Endothelial cell of umbilical vein (primary cell): ENCODE results near the gene KCNJ5. TPM values are rescaled to one million over a fixed set of nuclear protein-coding genes. Genes with fewer than 3 reads are reported as not detected.

Experiments used
- BruUV-seq: library from RNA; stranded (reverse); fragments of 400-500 nt; replicated peaks from 2 replicates; lab custom pipeline; 2021; lab: Mats Ljungman, UMichigan
- CTCF ChIA-PET: fragments of 300-600, 350-600 bp; sonication (Branson Sonifier 250); formaldehyde crosslinking; loops from one replicate; lab custom pipeline; 2021; ENCODE audit warnings: antibody characterized with exemption, inconsistent platforms; lab: Charles Lee
- POLR2A ChIA-PET: fragments of 300-600, 350-600 bp; sonication (Branson Sonifier 250); formaldehyde crosslinking; loops from one replicate; lab custom pipeline; 2021; ENCODE audit warnings: antibody characterized with exemption, inconsistent platforms; lab: Charles Lee
- DNase-seq: peaks from one replicate; pipeline ENCODE4 v3.0.0-alpha.2; 2011; ENCODE audit warnings: low read depth, low spot score
- FAIRE-seq: peaks from 2 replicates; lab custom pipeline; 2011; peaks lifted over from hg19 to GRCh38; lab: Jason Lieb, UNC
- H2AFZ ChIP-seq: 2 replicates; pipeline ENCODE4 v1.6.0; 2012; ENCODE audit warnings: low read depth, low read length, control low read depth, inconsistent platforms
- H3K27ac ChIP-seq: 2 replicates; pipeline ENCODE4 v1.5.1; 2011; ENCODE audit warnings: low read depth, mild to moderate bottlenecking, control low read depth, low read length, moderate library complexity; ENCODE audit not compliant: insufficient read depth
- H3K27me3 ChIP-seq, 2 experiments: 2 replicates each; pipeline versions ENCODE4 v1.6.0 to v1.6.1; 2011; ENCODE audit warnings: low read length in 2 of 2, mixed read lengths in 1 of 2; ENCODE audit not compliant: control insufficient read depth in 2 of 2, insufficient read depth in 2 of 2
- H3K36me3 ChIP-seq, 2 experiments: 2 replicates in 1 of 2; 3 replicates in 1 of 2; pipeline ENCODE4 v1.5.1; 2011; ENCODE audit warnings: low read length in 2 of 2, mild to moderate bottlenecking in 1 of 2, moderate library complexity in 1 of 2; ENCODE audit not compliant: control insufficient read depth in 2 of 2, insufficient read depth in 2 of 2; ENCODE audit errors: extremely low read depth in 1 of 2
- H3K4me1 ChIP-seq: 3 replicates; pipeline ENCODE4 v1.5.1; 2011; ENCODE audit warnings: mild to moderate bottlenecking, low read length; ENCODE audit not compliant: control insufficient read depth, insufficient read depth; ENCODE audit errors: extremely low read depth
- H3K4me2 ChIP-seq: 2 replicates; pipeline ENCODE4 v1.6.1; 2011; ENCODE audit warnings: low read length, control low read depth, mixed read lengths; ENCODE audit not compliant: insufficient read depth
- H3K4me3 ChIP-seq, 3 experiments: fragments of 200-600 bp in 1 of 3; sonication (generic), shearing (Covaris generic) in 1 of 3; replicated peaks in 1 of 3; 2 replicates each; pipeline ENCODE4 v1.5.1; 2011 to 2016; ENCODE audit warnings: control low read depth in 3 of 3, low read length in 3 of 3, mild to moderate bottlenecking in 2 of 3, inconsistent platforms in 1 of 3, low read depth in 1 of 3, moderate library complexity in 1 of 3; ENCODE audit not compliant: insufficient read depth in 1 of 3
- H3K79me2 ChIP-seq: 2 replicates; pipeline ENCODE4 v1.6.0; 2012; ENCODE audit warnings: low read length, inconsistent platforms; ENCODE audit not compliant: control insufficient read depth, insufficient read depth
- H3K9ac ChIP-seq: replicated peaks from 2 replicates; pipeline ENCODE3; 2011; ENCODE audit warnings: low read length, control low read depth; ENCODE audit not compliant: insufficient read depth; ENCODE audit errors: extremely low read depth
- H3K9me1 ChIP-seq: replicated peaks from 3 replicates; pipeline ENCODE4 v1.6.0; 2011; ENCODE audit warnings: mild to moderate bottlenecking, low read length; ENCODE audit not compliant: control insufficient read depth, insufficient read depth; ENCODE audit errors: extremely low read depth
- H3K9me3 ChIP-seq: replicated peaks from 2 replicates; pipeline ENCODE4 v1.5.1; 2012; ENCODE audit warnings: low read length, inconsistent platforms; ENCODE audit not compliant: control insufficient read depth, insufficient read depth
- H4K20me1 ChIP-seq: replicated peaks from 2 replicates; pipeline ENCODE3; 2011; ENCODE audit warnings: mild to moderate bottlenecking, low read length; ENCODE audit not compliant: control insufficient read depth, insufficient read depth; ENCODE audit errors: extremely low read depth
- CTCF ChIP-seq, 2 donors: IDR thresholded peaks; 1 replicate in 1 of 2; 2 replicates in 1 of 2; pipeline ENCODE4 v1.5.1; 2011; ENCODE audit warnings: low read length in 2 of 2, mild to moderate bottlenecking in 2 of 2, moderate library complexity in 2 of 2, control low read depth in 1 of 2, inconsistent platforms in 1 of 2, low read depth in 1 of 2; ENCODE audit not compliant: insufficient read depth in 1 of 2; ENCODE audit errors: extremely low read depth in 1 of 2
- EZH2 ChIP-seq: IDR thresholded peaks from 2 replicates; pipeline ENCODE4 v1.6.1; 2012; ENCODE audit warnings: borderline replicate concordance, low read depth, mild to moderate bottlenecking, moderate library complexity, low read length, inconsistent platforms; ENCODE audit not compliant: severe bottlenecking
- FOS ChIP-seq: IDR thresholded peaks from 2 replicates; pipeline ENCODE4 v1.6.1; 2011; ENCODE audit warnings: mild to moderate bottlenecking, low read length, moderate library complexity, borderline replicate concordance; ENCODE audit not compliant: insufficient read depth
- GATA2 ChIP-seq: IDR thresholded peaks from 2 replicates; pipeline ENCODE4 v1.7.0; 2011; ENCODE audit warnings: low read depth, mild to moderate bottlenecking, moderate library complexity, mixed read lengths, low read length; ENCODE audit not compliant: insufficient read length, insufficient read depth
- JUN ChIP-seq: IDR thresholded peaks from 2 replicates; pipeline ENCODE4 v1.6.1; 2011; ENCODE audit warnings: borderline replicate concordance, low read depth; ENCODE audit not compliant: insufficient read length, insufficient read depth
- MAX ChIP-seq: IDR thresholded peaks from 2 replicates; pipeline ENCODE4 v1.6.1; 2011; ENCODE audit not compliant: insufficient read depth, insufficient read length
- MYC ChIP-seq: IDR thresholded peaks from one replicate; pipeline ENCODE4 v1.6.1; 2011; ENCODE audit warnings: mild to moderate bottlenecking, low read depth, low read length
- POLR2A ChIP-seq: IDR thresholded peaks from 2 replicates; pipeline ENCODE4 v1.6.1; 2012; ENCODE audit warnings: low read depth, mild to moderate bottlenecking, control low read depth, low read length
- POLR2AphosphoS5 ChIP-seq: IDR thresholded peaks from 2 replicates; pipeline ENCODE4 v1.6.1; 2012; ENCODE audit warnings: low read depth, mild to moderate bottlenecking, control low read depth, low read length, moderate library complexity; ENCODE audit not compliant: insufficient read depth
- dilution Hi-C: fragments of 300-500 bp; cut with MboI; formaldehyde crosslinking; loops from one replicate; pipeline ENCODE4 v1.15.0; 2019; ENCODE audit warnings: low sequenced_read_pairs; ENCODE audit not compliant: extremely low pct_ligation_motif_present
- intact Hi-C: fragments of 100-400 bp; cut with micrococcal nuclease; formaldehyde crosslinking; loops from one replicate; pipeline ENCODE4 v1.10.0; 2022
- polyA plus RNA-seq, 4 experiments: library from polyadenylated mRNA; depleted of rRNA in 3 of 4; stranded (reverse) in 3 of 4; unstranded in 1 of 4; fragments of >200 nt; gene quantifications; 2 replicates each; pipeline versions ENCODE4 v1.2.1 to v1.2.3, GENCODE V29; 2011 to 2012; ENCODE audit warnings: missing spikeins in 1 of 4
- total RNA-seq: library from RNA; stranded (reverse); gene quantifications from 2 replicates; pipeline ENCODE4 v1.2.3, GENCODE V29; 2021

KCNJ5 gene
- total and polyA plus RNA-seq, 2 donors (not counting 3 experiments of a cell fraction or from before 2014, with no cell fraction given): 0.13 TPM; not detected in 1

- Histone ChIP-seq H3K36me3 (no peaks in the 10 kb centered on the region), H3K27ac (no peak overlapping the region), H3K79me2 (no peaks in the 10 kb centered on the region), H3K4me2 (no peak overlapping the region), H3K9ac (no peak overlapping the region), H3K9me1 (no peaks in the 10 kb centered on the region), H4K20me1 (no peaks in the 10 kb centered on the region), H3K4me1 (no peaks in the 10 kb centered on the region), H3K27me3 (peaks cover 35 to 55% of the 10 kb centered on the region in 2 experiments), H2AFZ (no peak overlapping the region), H3K4me3 (no peak overlapping the region), H3K9me3 (no peaks in the 10 kb centered on the region)
- DNase-seq (no peak), FAIRE-seq (no peak)
- BruUV-seq: no TSS peak
- ChIA-PET POLR2A (no interaction called here), CTCF (interaction anchor here (0.6 to 11.2 kb wide), 16 partner anchors 8 to 737 kb away, joined by 3 to 951 read pairs (median 8); partner anchors contain the start of gene TP53AIP1)
- no peak for TF ChIP-seq GATA2
- no peak for TF ChIP-seq MAX
- no peak for TF ChIP-seq FOS
- no peak for TF ChIP-seq POLR2A
- TF ChIP-seq JUN: no peak
- no peak for TF ChIP-seq EZH2
- no peak for TF ChIP-seq MYC
- no peak for TF ChIP-seq POLR2AphosphoS5
- no peak for TF ChIP-seq CTCF (IDR thresholded peaks at IDR 0.05; ENCODE audit: extremely low read depth in 1 of 2, insufficient read depth in 1 of 2, low read depth in 1 of 2, low read length in 2 of 2)
- intact Hi-C loops (loop anchor here (1.0 to 2.0 kb wide), 6 partner anchors 24 to 867 kb away; no protein-coding TSS in a partner anchor), dilution Hi-C loops (no loop called here)
Observed at GRCh38 chr11:128884054-128884453, 7.1 kb upstream of the KCNJ5 start.
